GM19193 (cell line): Measurements from ENCODE around the gene IGSF21.

Source experiments
- POLR2A ChIP-seq: IDR thresholded peaks from 4 replicates; pipeline ENCODE4 v1.6.1; 2011; ENCODE audit not compliant: insufficient read depth, insufficient read length; ENCODE audit errors: extremely low read depth

IGSF21 gene

DNA sequence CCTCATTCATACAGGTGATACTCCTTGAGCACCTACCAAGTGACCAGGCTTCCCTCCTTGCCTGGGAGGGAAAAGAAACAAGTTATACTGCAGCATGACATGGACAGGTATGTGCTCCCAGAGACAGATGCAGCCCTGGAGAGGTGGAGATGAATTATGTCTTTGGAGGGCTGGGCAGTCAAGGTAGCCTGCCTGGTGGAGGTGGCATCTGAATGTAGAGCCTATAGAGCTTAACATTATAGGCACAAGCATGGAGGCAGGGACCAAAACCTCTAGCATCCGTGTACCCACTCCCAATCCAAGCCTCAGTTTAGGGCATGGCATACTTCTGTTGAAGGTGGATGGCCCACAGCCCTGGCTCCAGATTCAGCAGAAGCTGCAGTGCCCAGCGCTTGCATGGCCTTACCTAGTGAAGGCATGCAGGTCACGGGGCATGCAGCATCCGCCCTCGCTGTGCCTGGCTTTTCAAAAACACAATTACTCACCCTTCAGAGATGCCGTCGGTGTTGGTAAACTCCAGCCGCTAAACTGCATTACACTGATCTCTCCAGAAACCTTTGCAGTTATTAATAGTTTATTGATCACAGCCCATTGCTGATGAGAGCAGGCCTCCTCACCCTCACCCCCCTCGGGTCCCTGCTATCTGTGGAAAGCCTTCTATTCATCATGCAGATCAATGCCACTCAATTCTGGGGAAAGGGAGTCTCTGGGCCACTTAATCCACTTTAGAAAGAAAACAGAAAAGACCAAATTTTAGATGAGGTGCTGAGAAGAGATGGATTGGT is 222.1 kb downstream of the IGSF21 start:
- TF ChIP-seq POLR2A, result no peak

DNA sequence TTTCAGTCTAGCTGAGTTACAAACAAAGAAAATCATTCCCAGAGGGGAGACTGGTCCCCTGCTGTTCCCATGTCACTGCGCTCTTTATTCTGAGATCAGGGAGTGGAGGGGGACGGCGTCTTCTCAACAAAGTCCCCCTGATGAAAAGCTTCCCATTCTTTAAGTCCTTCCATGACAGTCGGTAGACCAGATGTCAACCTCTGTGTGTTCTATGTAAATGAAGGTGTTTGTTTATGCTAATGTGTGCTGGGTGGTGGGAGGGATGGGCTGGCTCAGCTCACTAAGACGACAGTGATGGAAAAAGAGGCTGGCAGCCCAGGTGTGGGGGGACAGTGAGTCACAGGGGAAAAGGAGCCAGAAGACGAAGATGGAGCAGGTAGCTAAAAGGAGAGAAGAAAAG is 225.0 kb downstream of the IGSF21 start:
- TF ChIP-seq POLR2A, result no peak

DNA sequence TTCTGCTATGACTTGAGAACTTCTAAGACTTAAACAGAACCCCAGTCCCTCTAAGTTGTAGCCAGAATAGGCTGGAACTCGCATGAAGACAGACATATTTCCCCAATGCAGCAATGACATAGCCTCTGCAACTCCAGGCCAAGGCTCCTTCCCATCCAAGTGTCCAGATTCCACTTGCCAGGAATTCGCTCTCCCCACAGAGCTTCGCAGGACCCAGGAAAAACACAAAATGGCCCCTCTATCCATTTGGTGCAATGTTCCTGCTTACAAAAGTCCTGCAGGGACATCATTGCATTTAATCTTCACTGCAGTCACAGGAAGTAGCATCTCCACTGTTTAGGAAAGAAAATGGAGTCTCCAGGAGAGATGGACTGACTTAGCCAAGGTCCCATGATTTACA is 225.6 kb downstream of the IGSF21 start:
- no peak for TF ChIP-seq POLR2A

DNA sequence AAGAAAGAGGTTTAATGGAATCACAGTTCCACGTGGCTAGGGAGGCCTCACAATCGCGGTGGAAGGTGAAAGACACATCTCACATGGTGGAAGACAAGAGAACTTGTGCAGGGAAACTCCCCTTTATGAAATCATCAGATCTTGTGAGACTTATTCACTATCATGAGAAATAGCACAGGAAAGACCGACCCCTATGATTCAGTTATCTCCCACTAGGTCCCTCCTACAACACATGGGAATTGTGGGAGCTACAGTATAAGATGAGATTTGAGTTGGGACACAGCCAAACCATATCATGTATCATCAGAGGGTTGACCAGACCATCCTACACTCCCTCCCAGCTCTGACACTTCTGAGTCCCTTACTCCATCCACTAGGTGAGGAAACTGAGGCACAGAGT is 229.2 kb downstream of the IGSF21 start:
- no peak for TF ChIP-seq POLR2A

DNA sequence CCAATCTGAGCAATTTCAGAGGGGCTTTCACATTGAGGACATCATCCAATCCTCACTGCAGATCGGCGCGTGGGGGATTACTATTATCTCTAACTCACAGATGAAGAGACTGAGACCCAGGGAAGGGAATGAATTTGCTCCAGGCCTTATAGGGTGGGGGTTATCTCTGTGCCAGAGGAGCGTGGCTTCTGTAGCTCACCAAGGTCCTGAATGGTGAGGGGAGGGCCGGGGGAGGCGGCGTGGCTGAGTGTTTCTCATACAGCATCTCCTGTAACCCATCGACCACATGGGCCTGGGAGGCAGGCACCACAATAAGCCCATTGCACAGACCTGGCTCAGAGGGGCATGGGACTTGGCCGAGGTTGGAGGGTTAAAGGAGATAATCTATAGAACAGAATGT is 230.2 kb downstream of the IGSF21 start:
- no peak for TF ChIP-seq POLR2A

DNA sequence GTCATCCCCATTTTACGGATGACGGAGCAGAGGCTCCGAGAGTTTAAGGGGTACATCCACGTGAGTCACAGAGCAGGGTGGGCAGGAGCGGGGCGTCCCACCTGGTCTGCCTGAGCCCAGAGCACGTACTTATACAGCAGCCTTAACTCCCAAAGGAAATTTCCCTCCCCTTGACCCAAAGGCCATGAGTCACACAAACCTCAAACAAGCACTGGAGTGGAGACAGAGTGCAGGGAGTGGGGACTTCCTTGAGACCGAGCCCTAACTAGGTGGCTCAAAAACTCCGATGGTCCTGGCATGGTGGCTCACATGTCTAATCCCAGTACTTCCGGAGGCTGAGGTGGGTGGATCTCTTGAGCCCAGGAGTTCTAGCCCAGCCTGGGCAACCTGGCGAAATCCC is 231.6 kb downstream of the IGSF21 start:
- TF ChIP-seq POLR2A, result no peak

DNA sequence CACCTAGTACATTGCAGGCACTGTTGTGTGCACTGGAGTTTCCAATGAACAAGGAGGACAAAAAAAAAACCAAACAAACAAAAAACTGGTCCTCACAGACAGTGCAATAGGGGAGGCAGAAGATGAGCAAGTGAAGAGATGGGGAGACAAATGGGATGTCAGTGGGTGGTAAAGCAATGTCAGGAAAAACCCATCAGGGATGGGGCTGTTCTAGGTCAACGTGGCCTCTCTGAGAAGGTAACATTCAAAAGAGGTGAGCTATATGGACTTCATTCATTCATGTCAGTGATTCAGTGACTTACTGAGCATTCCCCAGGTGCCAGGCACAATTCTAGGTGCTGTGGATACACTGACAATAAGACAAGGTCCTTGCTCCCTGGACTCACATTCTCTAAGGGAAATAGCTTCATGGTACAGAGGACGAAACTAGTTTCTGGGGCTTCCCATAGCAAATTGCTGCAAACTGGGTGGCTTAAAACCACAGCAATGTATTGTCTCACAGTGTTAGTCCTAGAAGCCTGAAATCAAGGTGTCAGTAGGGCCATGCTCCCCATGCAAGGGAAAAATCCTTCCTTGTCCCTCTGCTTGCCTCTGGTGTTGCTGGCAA is 232.7 kb downstream of the IGSF21 start:
- no peak for TF ChIP-seq POLR2A

DNA sequence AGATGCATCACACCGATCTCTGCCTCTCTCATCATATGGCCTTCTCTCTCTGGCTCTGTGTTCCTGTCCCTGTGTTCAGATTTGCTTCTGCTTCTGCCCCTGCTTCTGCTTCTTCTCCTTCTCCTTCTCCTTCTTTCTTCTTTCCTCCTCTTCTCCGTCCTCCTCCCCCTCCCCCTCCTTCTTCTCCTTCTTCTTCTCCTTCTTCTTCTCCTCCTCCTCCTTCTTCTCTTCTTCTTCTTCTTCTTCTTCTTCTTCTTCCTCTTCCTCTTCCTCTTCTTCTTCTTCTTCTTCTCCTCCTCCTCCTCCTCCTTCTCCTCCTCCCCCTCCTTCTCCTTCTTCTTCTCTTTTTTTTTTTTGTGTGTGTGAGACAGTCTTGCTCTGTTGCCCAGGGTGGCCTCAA is 233.2 kb downstream of the IGSF21 start:
- TF ChIP-seq POLR2A, result no peak

DNA sequence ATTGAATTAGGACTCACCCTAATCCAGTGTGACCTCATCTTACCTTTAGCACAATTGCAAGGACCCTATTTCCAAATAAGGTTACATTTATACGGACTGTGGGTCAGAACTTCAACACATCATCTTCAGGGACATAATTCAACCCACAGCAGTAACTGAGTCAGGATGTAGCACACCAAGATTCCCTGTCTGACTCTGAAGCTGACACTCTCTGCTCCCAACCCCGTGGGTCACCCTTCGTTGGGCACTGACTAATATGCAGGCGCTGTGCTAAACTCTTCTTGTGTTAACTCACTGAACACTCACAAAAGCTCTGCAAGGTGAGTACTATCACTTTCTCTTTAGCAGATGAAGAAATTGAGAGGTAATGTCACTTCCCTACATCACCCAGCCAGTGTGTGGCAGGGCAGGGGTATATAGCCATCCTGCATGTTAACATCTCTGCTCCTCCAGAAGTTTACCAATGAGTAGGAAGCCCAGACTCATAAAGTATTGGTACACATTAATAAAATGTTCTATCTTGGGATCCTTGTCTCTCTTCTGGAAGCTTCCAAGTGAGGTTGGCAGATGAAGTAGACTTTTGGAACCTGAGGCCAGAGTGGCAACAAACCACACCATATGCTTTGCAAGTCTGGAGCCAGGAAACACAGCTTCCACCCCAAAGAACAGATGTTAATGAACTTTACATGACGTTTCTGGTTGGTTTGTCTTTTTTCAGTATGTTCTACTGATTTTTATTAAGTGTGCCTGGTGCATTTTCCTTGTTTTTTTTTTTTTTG is 233.9 kb downstream of the IGSF21 start:
- TF ChIP-seq POLR2A, result no peak

DNA sequence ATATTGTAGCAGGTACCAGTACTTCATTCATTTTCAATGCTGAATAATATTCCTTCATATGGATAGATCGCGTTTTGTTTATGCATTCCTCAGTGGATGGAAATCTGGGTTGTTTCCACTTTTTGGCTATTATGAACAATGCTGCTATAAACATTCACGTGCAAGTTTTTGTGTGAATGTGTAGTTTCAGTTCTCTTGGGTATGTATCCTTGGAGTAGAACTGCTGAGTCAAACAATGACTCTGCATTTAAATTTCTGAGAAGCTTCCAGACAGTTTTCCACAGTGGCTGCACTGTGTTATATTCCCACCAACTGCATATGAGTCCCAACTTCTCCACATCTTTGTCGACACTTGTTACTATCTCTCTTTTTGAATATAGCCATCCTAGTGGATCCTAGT is 235.1 kb downstream of the IGSF21 start:
- TF ChIP-seq POLR2A, result no peak

DNA sequence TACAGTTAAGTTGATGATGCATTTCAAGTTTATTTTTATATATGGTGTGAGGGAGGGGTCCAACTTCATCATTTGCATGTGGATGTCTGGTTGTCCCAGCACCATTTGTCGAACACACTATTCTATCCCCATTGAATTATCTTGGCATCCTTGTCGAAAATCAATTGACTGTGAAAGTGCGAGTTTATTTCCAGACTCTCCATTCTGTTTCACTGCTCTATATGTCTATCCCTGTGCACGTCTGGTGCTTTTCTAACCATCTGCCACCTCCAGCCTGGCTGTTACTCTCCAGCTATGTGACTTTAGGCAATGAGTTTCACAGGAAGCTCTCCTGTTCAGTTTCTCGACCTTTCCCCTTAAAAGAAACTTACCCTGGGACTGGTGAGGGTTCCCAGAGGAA is 236.0 kb downstream of the IGSF21 start:
- TF ChIP-seq POLR2A, result no peak

DNA sequence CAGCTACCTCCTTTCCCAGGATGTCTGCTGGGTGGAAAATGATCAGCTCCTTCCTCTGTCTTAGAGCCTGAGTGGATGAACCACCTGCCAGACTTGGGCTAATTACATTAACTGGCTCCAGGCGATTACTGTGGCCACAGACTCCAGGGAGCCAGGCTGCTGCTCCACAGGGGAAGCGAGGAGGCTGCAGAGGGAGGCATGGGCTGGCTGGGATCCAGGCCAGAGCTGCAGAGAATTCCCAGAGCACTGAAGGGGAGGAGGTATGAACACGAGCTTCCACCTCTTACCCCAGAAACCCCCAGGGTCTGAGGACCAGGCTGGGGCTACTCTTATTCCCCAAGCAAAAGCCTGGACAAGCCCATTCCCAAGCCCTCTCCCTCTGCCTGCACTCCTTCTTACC is 237.2 kb downstream of the IGSF21 start:
- no peak for TF ChIP-seq POLR2A

DNA sequence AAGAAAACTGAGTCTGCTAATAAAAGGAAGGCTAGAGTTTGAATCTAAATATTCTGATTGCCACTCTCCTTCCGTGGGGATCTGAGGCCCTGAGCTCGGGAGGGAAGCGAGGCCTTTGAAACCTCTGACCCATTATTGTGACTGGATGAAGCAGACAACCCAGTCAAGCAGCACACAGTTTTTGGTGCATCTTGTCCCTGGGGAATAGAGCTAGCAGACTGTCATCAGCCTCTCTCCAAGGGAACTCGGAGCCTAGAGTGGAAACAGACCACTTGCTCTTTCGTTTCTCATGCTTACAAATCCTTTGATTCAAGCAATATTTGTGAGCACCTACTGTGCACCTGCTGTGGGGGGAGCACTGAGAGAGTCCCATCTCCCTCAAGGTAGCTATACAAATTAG is 240.0 kb downstream of the IGSF21 start:
- no peak for TF ChIP-seq POLR2A

DNA sequence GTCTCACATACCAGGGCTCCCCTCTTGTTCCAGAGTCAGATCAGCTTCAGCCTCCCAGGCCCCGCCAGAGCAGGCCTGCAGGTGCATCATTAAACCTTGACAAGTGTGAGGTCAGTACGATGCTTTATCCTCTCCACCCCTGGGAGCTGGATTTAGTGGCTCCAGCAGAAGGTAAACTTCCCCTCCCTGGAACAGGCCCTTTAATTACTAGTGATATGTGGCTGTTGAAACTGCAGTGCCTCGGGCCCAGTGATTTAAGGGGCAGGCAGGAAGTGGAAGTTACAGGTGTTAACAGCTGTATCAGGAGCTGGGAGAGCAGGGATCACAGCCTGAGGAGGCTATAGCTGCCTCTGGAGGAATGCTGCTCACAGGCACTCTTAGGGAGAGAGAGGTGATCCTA is 240.8 kb downstream of the IGSF21 start:
- TF ChIP-seq POLR2A, result no peak

DNA sequence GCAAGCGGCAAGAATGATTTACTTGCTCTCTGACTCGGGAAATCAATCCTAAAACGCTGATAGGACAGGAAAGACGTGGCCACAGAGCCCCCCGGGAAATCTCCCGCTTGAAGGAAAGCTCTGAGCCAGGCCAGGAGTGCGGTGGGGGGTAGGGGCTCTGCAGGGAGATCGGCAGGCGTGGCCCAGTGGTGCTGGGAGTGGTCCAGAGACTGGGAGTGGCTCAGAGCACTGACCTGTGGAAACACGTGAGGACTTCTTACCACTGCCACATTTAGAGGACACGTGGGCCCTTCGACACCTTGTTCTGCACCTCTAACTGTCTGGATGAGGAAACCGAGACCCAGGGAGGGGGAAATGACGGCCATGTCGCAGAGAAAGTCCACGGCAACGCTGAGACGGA is 243.1 kb downstream of the IGSF21 start:
- TF ChIP-seq POLR2A, result no peak

DNA sequence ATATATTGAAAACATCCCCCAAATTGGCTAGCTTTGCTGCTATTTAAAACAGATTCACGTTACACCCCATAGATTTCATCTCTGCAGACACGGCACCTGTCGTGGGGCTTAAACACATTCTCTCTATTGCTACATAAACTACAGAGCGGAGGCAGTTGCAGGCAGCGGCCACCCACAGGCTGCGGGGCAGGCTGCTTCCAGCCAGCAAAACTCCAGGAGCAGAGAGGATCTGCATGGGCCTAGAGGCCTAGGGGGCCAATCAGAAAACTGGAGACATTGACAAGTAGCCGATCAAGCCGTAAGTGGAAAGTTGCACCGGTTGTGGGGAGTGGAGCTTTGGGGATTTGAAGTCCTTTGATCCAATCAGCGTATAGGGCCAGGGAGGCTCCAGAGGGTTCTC is 244.1 kb downstream of the IGSF21 start:
- TF ChIP-seq POLR2A, result no peak
